Stimulated activated CD4-positive, alpha-beta T cell treated with anti-CD3 and anti-CD28 coated beads, Interleukin-12 subunit alpha, Interleukin-12 subunit beta, amount 100 ng/mL, for 48 hours (primary cell): ENCODE measurements around the gene TASL.
"Not testable (repeated sequence)": the region's sequence is repeated elsewhere in the genome, so short reads cannot be mapped to it uniquely, and the experiment has no call there.

Source experiments
- DNase-seq, 3 donors: peaks; one replicate each; pipeline ENCODE4 v3.0.0-alpha.2; 2020; ENCODE audit warnings: low read depth in 2 of 3, low spot score in 1 of 3

The TASL gene

DNA sequence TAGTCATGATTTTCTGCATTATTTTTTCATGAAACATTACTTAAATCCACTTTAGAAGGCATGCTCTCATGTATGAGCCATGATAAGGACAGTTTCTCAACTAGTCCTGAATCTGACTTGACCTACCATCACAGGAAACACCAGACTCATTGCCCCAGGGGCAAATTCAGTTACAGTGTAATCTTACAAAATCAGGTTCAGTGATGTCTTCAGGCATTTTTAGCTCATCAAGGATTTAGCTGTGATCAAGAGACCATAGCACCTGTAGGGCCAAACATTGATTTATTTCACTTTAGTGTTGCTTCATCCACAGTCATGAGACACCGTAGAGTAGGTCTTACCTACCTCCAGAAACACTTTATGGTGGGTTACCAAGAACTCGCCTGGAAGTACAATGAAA, 3.1 kb upstream of the TASL start:
- no peak for DNase-seq

DNA sequence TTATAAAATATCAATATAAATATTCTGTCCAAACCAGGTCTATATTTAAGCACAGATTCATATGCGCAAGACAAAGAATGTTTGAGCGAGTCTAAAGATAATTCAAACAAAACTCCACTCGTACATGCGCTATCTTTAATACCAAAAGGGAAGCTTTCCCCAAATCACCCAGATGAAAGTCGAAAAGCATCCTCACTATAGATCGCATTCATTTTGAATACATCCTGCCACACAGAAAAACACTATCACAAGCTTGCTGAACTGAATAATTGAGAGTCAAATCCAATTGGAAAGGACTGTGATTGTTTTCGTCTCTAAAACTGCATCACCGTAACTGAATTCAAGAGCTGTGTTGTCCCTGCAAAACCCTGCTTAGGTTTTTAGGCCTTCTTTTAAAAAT, 685 bp downstream of the TASL start:
- DNase-seq = no peak

DNA sequence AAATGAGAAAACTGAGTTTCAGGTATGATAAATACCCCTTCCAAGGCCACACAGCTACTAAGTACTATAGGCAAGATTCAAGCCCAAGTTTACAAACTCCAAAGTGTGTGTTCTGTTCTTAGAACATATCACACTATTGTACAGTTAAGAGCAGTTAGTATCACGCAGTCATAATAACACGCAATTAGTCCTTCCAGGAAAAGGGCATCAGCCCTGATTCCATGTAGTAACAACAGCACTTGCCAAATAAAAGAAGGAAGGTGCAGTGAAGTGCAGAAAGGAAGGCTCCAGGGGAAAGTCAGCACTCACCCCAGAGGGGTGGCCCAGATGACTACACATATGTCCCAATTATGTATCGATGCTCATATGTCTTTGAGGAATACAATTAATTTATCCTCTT, 4.4 kb downstream of the TASL start:
- DNase-seq = no peak

DNA sequence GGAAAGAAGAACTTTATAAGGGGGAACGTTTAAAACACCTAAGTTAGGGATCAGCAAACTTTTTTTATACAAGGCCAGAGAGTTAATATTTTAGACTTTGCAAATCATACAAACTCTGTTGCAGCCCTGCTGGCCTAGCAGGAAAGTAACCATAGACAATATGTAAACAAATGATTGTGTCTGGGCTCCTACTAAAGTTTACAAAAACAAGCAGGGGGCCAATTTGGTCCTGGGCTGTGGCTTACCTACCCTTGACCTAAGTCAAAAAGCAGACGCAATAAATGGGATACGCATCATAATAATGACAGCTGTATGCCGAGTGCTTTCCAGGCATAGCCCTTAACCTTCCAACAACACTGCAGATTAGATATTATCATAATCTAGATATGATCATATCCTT, 4.9 kb downstream of the TASL start:
- DNase-seq = no peak

GRCh38 chrX:30572004-30572403, 5.6 kb downstream of the TASL start:
- DNase-seq = no peak

DNA sequence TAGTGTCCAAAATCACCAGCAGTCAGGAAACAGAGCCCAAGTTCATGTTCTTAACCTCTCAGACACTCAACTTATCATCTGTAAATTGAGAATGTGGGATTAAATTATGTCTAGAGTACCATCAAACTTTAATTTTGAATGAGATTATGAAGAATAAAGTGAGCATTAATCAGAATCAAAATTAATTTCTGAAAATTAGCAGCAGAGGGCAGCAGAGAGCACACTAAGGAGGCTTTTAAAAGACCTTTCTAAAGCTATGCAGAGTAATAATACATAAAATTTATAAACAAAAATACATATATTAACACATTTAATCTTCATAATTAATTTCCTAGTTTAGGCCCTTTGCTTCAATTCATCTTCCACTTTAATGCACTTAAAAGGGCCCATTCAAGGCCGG, 7.1 kb downstream of the TASL start:
- no peak for DNase-seq

- no peak for DNase-seq
Observed at GRCh38 chrX:30568136-30568535, 9.4 kb downstream of the TASL start.

DNA sequence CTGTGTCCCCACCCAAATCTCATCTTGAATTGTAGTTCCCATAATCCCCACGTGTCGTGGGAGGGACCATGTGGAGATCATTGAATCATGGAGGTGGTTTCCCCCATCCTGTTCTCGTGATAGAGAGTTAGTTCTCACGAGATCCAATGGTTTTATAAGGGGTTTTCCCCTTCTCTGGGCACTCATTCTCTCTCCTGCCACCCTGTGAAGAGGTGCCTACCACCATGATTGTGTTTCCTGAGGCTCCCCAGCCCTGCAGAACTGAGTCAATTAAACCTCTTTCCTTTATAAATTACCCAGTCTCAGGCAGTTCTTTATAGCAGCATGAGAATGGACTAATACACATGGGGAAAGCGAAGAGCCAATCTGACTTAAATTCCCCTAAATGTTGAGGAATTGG, 14.5 kb downstream of the TASL start:
- not testable (repeated sequence) for DNase-seq

- DNase-seq = no peak
Observed at GRCh38 chrX:30561191-30561590, 16.4 kb downstream of the TASL start.

- no peak for DNase-seq
Observed at GRCh38 chrX:30538271-30538670, 39.3 kb downstream of the TASL start.

- no peak for DNase-seq
Observed at GRCh38 chrX:30533835-30534234, 43.7 kb downstream of the TASL start.

DNA sequence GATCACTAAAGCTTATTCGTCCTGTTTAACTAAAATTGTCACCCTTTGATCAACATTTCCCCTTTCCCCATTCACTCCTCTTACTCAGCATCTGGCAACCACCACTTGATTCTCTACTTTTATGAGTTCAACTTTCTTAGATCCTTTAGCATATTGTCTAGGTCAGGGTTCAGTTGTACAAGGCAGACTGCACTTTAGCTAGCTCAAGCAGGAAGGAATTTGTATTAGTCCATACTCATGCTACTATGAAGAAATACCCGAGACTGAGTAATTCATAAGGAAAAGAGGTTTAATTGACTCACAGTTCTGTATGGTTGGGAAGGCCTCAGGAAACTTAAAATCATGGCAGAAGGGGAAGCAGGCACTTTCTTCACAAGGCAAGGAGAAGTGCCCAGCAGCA, 44.3 kb downstream of the TASL start:
- DNase-seq = no peak

DNA sequence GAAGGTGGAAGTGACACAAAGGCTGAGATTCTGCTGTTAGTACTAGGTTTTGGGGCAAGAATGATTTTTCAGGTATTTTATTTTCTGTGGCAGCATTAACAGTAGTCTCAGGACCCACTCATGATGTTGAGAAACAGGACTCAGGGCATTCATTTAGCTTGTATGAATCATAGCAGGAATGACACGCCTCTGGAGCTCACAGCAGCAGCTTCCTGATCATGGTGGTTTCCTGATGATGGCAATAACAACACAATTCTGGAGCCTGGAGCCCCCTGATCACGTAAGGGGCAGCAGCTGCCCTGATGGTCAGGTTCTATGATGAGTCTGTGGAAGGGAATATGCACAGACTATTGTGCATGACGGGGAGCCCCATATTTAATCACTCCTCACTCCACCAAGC, 47.0 kb downstream of the TASL start:
- DNase-seq = no peak

DNA sequence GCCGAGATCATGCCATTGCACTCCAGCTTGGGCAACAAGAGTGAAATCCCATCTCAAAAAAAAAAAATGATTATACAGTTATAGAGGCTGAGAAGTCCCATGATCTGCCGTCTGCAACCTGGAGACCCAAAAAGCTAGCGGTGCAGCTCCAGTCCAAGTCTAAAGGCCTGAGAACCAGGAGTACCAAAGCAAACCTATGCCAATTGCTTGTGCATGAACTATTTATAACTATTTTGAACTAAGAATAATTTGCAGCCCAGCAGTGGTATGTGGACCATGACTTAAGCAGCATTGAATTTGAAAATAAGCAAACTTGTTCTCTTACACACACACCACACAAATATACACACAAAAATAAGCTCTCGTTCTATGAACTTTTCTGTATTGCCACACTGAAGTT, 51.8 kb downstream of the TASL start:
- no peak for DNase-seq

DNA sequence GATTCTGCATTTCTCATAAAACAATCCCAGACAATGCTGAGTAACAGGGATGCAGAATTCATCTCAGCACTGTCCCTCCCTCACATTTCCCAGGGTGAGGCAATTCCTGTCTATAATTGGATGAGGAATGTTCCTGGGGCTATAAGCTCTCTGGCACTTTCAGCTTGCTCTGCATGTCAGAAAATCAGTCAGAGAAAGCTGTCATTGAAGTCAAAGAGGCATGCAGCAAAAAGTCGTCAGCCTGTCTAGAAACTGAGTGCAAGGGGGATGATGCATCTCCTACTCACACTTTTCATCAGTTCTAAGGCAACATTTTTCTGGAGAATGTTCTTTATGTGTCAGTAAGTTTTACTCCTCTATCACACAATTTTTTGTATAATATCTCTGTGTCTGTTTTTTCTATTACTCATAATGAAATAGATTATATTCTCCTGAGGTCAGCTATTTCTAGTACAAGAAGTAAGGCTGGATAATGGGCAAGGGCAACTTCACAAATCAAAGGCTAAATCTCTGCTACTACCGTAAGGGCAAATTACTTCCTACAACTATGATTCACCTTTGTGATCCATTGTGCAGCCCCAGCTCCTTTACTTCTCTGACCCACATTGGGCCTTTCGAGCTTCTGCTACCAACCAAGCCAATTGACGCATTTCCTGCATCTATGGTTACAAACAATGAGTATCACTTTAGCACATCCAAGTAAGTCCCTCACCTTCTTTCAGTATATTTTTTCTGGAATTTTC, 56.0 kb downstream of the TASL start:
- DNase-seq = no peak

- DNase-seq = no peak
Observed at GRCh38 chrX:30513284-30513683, 64.3 kb downstream of the TASL start.
